NOMO-1 treated with DMSO at 0.1 percent for 48 hours (cell line): ENCODE data around the gene PGLYRP4.
"Not testable (repeated sequence)": the region's sequence is repeated elsewhere in the genome, so short reads cannot be mapped to it uniquely, and the experiment has no call there.

ENCODE experiments used
- DNase-seq: peaks from one replicate; lab custom pipeline; 2025; ENCODE audit not compliant: unreplicated experiment; lab: John Stamatoyannopoulos, UW

PGLYRP4 gene

DNA sequence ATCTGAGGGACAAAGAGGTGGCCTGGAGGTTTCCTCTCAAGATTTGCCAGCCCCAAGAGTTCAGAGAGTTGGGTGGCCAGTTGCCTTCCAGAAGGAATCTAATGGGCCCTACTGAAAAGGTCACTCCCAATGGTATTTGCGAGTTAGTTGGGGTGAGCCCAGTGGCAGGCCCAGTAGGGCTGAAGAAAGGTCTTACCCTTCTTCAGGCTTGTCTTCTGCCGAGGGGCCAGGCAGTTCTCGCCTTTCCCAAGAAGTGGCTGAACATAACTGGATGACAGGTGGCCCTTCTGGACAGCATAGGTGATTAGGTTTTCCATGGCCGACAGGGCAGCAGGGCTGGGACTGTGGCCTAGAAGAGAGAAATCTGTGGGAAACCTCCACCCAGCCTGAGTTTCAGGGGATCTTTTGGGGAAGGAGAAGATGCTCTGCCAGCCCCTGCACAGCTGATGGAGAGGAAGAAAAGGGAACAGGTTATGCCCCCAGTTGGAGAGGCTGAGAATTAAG is 7.2 kb downstream of the PGLYRP4 start:
- DNase-seq: no peak

GRCh38 chr1:153340356-153340755 is 8.3 kb downstream of the PGLYRP4 start:
- DNase-seq: no peak

- no peak for DNase-seq
These were observed 8.8 kb downstream of the PGLYRP4 start for GRCh38 chr1:153339802-153340201.

GRCh38 chr1:153337980-153338853 is 10.4 kb downstream of the PGLYRP4 start:
- DNase-seq: no peak

DNA sequence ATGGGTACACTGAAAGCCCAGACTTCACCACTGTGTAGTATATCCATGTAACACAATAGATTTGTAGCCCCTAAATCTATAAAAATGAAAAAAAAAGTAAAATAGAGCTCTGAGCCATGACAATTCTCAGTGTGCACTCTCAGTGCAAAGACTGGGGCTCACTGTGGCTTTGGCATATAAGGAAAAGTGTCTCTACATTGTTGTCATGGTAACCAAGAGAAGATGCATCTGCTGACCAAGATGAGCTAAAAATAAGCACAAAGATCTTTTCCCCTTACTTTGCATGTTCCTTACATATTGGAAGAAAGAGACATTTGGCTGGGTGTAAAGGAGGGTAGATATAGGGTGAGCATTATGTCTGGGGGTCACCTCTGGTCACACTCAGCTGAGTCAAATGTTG is 12.0 kb downstream of the PGLYRP4 start:
- DNase-seq: no peak

DNA sequence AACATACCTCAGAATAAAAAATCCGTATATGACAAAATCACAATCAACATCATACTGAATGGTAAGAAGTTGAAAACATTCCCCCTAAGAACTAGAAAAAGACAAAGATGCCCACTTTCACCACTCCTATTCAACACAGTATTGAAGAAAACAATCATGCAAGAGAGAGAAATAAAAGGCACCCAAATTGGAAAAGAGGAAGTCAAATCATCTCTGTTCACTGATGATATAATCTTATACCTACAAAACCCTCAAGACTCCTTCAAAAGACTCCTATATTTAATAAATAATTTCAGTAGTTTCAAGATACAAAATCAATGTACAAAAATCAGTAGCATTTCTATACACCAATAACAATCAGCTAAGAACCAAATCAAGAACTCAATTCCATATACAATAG is 14.7 kb downstream of the PGLYRP4 start:
- no peak for DNase-seq

DNA sequence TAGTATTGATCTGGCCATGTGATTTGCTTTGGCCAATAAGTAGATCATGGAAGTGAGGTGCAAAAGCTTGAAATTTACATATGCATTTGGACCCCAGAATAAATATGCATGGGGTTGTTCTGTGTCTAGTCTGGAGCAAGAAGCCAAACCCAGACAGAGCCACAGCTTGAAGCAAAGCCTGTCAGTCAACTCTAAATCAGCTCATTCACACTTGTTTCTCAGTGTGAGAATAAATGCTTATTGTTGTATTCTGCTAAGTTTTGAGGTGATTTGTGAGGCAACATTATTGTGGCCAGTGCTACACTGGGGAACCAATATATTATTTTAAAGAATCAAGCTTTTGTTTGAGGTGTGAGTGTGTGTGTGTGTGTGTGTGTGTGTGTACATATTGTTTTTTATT is 23.7 kb downstream of the PGLYRP4 start:
- no peak for DNase-seq

GRCh38 chr1:153322568-153322967 is 26.1 kb downstream of the PGLYRP4 start:
- no peak for DNase-seq

GRCh38 chr1:153318145-153318544 is 30.5 kb downstream of the PGLYRP4 start:
- DNase-seq: not testable (repeated sequence)

- not testable (repeated sequence) for DNase-seq
These were observed 32.6 kb downstream of the PGLYRP4 start for GRCh38 chr1:153316013-153316412.

DNA sequence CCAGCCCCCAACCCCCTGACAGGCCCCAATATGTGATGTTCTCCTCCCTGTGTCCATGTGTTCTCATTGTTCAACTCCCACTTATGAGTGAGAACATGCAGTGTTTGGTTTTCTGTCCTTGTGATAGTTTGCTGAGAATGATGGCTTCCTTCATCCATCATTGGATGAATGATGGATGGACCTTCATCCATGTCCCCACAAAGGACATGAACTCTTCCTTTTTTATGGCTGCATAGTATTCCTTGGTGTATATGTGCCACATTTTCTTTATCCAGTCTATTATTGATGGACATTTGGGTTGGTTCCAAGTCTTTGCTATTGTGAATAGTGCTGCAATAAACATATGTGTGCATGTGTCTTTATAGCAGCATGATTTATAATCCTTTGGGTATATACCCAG is 34.3 kb downstream of the PGLYRP4 start:
- not testable (repeated sequence) for DNase-seq

GRCh38 chr1:153313288-153313687 is 35.4 kb downstream of the PGLYRP4 start:
- no peak for DNase-seq

DNA sequence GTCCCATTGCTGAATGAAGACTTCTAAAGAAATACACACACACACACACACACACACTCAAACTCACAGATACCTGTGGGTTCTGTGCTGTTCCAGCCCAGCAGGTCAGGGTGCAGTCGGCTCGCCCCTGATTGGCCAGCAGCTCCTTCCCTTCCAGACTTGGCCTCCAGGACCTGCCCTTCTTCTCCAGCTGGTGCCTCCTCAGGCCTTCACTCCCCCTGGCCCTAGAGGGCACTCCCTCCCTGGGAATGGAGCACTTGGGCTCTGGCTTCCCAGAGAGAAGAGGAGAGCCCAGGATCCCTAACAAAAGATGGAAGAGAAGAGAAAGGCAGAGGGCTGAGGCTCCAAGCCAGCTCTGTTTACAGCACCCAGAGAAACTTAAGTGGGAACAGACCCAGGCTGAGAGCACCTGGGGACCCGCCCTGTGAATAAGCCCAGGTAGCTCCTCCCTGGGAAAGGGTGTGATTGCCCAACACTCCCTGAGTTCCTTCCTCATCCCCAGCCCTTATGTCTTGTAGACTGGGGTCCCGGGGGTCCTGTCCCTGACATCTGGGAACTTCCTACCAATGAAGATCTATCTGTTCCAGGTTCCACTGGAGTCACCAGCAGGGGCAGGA is 36.0 kb downstream of the PGLYRP4 start, which contains the start of gene PGLYRP3:
TSS of gene PGLYRP3 (minus strand) at position 383 of the 617 bp plus-strand sequence. CDS start 2,287 bp downstream, outside the sequence.
- DNase-seq: no peak

DNA sequence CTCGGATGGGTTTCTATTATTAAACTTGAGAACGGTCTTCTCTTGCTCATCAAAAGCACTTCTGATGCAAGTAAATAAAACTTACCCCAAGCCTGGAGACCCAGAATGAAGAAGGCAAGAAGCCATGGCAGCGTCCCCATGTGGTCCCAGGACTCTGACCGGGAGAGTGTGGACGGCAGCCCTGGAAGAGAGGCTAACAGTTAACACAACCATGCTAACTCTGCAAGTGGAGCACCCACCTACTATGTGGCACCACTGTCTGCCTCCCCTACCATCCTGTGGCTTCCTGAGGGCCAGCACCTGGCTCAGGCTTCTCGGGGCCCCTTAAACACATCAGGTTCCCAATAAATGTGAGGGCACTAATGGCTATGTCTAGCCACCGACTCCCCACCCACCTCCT is 38.1 kb downstream of the PGLYRP4 start:
- DNase-seq: no peak

DNA sequence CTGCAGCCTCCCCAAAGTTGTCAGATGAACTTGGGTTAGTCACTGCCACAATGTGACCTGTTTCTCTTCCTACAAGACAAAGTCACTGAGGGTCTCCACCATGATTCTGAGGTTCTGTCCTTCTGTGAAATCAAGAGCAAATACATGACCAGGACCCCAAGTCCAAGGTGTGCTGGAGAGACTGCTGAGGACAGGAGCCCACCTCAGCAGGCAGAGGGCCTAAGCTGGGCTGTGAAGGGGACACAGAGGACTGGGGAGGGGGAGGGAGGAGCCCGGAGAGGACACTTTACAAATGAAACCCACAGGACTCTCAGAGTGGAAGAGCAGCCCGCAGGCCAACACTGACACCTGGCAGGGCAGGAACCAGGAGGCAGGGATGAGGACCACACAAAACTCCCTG is 39.2 kb downstream of the PGLYRP4 start:
- no peak for DNase-seq

DNA sequence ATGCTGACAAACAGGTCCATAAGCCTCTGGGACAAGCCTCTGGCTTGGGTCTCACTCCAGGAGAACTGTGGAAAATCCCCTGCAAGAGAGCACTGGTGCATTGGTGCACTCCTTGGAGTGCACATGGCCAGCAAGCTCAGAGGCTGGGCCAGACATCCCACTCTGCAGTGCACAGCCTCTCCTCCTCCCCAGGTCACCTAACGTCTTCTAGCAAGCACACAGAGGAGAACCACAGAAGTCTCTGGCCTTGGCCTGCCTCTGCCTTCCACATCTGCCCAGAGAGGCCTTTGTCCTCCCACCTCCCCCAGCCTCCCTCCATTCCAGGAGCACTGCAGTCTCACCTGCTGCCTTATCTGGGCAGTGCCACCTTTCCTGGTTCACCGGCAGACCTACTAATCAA is 40.1 kb downstream of the PGLYRP4 start:
- no peak for DNase-seq

GRCh38 chr1:153307221-153307600 is 41.4 kb downstream of the PGLYRP4 start:
- no peak for DNase-seq

- DNase-seq: peak; percentile 59
These were observed 42.1 kb downstream of the PGLYRP4 start for GRCh38 chr1:153306303-153307220.

DNA sequence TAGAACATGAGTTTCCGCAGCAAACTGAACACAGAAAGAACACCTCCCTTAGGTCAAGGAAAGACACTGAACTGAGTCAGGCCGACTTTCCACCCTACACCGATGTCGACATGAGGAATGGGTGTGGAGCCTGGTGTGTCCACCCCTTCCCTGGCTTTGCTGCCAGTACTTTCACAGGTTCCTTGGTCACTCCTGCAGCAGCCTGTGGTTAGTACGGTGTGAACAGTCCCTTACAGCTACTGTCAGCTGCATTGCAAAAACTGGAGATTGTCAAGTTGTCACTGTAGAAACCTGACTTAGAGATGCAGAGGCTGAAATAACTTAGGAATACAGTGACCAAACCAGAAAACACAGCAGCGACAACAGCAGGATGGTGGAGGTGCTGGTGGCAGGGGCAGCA is 43.0 kb downstream of the PGLYRP4 start:
- DNase-seq: no peak

GRCh38 chr1:153302308-153302707 is 46.3 kb downstream of the PGLYRP4 start:
- DNase-seq: no peak

GRCh38 chr1:153293851-153294250 is 54.8 kb downstream of the PGLYRP4 start:
- DNase-seq: no peak
